GM12878 (cell line): Measurements from ENCODE around the gene PIP5KL1. TPM values are rescaled to one million over a fixed set of nuclear protein-coding genes. Genes with fewer than 3 reads are reported as not detected.
A peak's percentile ranks its signal among the peaks of the same experiment; 100 is the strongest.

Source experiments
- BACH1 ChIP-seq: fragments of 450-650 bp; IDR thresholded peaks from 2 replicates; pipeline ENCODE4 v1.6.1; 2017; ENCODE audit warnings: mild to moderate bottlenecking, borderline replicate concordance
- BHLHE40 ChIP-seq, 2 experiments: fragments of 450-650 bp in 1 of 2; IDR thresholded peaks; 2 replicates each; pipeline ENCODE4 v1.6.1; 2011 to 2017; ENCODE audit warnings: low read depth in 2 of 2, borderline replicate concordance in 1 of 2, improper control_type of control experiment in 1 of 2, low read length in 1 of 2, mild to moderate bottlenecking in 1 of 2
- EED ChIP-seq: sonication (generic); IDR thresholded peaks from 2 replicates; pipeline ENCODE4 v1.6.1; 2016; ENCODE audit warnings: antibody characterized with exemption, low read depth
- EGR1 ChIP-seq, 2 experiments: IDR thresholded peaks; 1 replicate in 1 of 2; 2 replicates in 1 of 2; pipeline ENCODE4 v1.6.1; 2011 to 2012; ENCODE audit warnings: low read depth in 2 of 2, low read length in 2 of 2, borderline replicate concordance in 1 of 2, mild to moderate bottlenecking in 1 of 2, moderate library complexity in 1 of 2
- KAT2A ChIP-seq: conservative IDR thresholded peaks from 2 replicates; pipeline ENCODE4 v1.6.1; 2011; ENCODE audit warnings: low read depth, low read length; ENCODE audit not compliant: control insufficient read depth
- NR2C1 ChIP-seq: fragments of 450-650 bp; IDR thresholded peaks from 2 replicates; pipeline ENCODE4 v1.6.1; 2017; ENCODE audit warnings: antibody characterized with exemption, mild to moderate bottlenecking, moderate library complexity
- POLR2A ChIP-seq: IDR thresholded peaks from 2 replicates; pipeline ENCODE4 v1.6.1; 2011; ENCODE audit warnings: low read depth, mild to moderate bottlenecking, low read length
- POU2F2 ChIP-seq: IDR thresholded peaks from 3 replicates; pipeline ENCODE4 v1.6.1; 2011; ENCODE audit warnings: low read depth, mild to moderate bottlenecking, low read length, borderline replicate concordance
- RUNX3 ChIP-seq: IDR thresholded peaks from 2 replicates; pipeline ENCODE4 v1.6.1; 2012; ENCODE audit warnings: low read length, inconsistent platforms
- SMAD5 ChIP-seq: IDR thresholded peaks from 2 replicates; pipeline ENCODE4 v1.6.1; 2016; ENCODE audit warnings: antibody characterized with exemption, low read depth
- TAF1 ChIP-seq: IDR thresholded peaks from 2 replicates; pipeline ENCODE4 v1.6.1; 2011; ENCODE audit warnings: mild to moderate bottlenecking, low read depth, low read length, borderline replicate concordance
- YY1 ChIP-seq: IDR thresholded peaks from 2 replicates; pipeline ENCODE4 v1.6.1; 2011; ENCODE audit warnings: low read depth, mild to moderate bottlenecking, low read length
- ZNF217 ChIP-seq: fragments of 450-650 bp; IDR thresholded peaks from 2 replicates; pipeline ENCODE4 v1.6.1; 2017; ENCODE audit warnings: antibody characterized with exemption, mild to moderate bottlenecking
- ZNF687 ChIP-seq: fragments of 450-650 bp; IDR thresholded peaks from 2 replicates; pipeline ENCODE4 v1.6.1; 2017; ENCODE audit warnings: mild to moderate bottlenecking, moderate library complexity
- ZZZ3 ChIP-seq: IDR thresholded peaks from 2 replicates; pipeline ENCODE4 v1.6.1; 2011; ENCODE audit warnings: low read depth; ENCODE audit not compliant: control insufficient read depth, insufficient read length
- polyA plus RNA-seq, 11 experiments: library from polyadenylated mRNA; depleted of rRNA in 4 of 11; unstranded in 6 of 11; stranded (reverse) in 5 of 11; fragments of >200 nt; fragmentation: Nextera tagmentation in 4 of 11; fragmentation: Illumina TruSeq in 1 of 11; extraction: Ambion mirVana in 4 of 11; extraction: Trizol in 1 of 11; gene quantifications; 1 replicate in 1 of 11; 2 replicates in 10 of 11; pipeline versions ENCODE4 v1.2.1 to v1.2.3, GENCODE V29; 2011 to 2016; ENCODE audit warnings: inconsistent platforms in 2 of 11, missing spikeins in 2 of 11, low read depth in 1 of 11
- total RNA-seq, 4 experiments: library from RNA; depleted of rRNA in 3 of 4; stranded (reverse); fragments of >200 nt in 3 of 4; fragmentation: Illumina TruSeq in 1 of 4; extraction: Trizol in 1 of 4; gene quantifications; 2 replicates each; pipeline versions ENCODE4 v1.2.1 to v1.2.3, GENCODE V29; 2013 to 2021
- TF ChIP-seq, protein P1 (sequence below): fragments of 450-650 bp; conservative IDR thresholded peaks from 2 replicates; pipeline ENCODE4 v1.6.1; 2017; ENCODE audit warnings: mild to moderate bottlenecking, moderate library complexity
- TF ChIP-seq, protein P2 (sequence below): IDR thresholded peaks from 2 replicates; pipeline ENCODE4 v1.6.1; 2011; ENCODE audit warnings: borderline replicate concordance, low read depth, mild to moderate bottlenecking, moderate library complexity, low read length; ENCODE audit not compliant: insufficient read depth, poor library complexity, severe bottlenecking

The PIP5KL1 gene
- total and polyA plus RNA-seq, 10 of the 15 experiments (the other 5 are each of a cell fraction or from before 2014, with no cell fraction given) = 0.04 to 0.67 (median 0.43) TPM; not detected in 2

- TF ChIP-seq BACH1 = peak; percentile 63; the same call in 1 of the 2 replicates
- peak; percentile 48; the same call in 1 of the 3 replicates for TF ChIP-seq POU2F2
- TF ChIP-seq YY1 = peak; percentile 26; the same call in 1 of the 2 replicates
- no peak for TF ChIP-seq SMAD5
- peak; percentile 76 for TF ChIP-seq NR2C1
- peak; percentile 26; the same call in 1 of the 2 replicates for TF ChIP-seq ZNF687
- TF ChIP-seq ZNF217 = 0 out of 2 replicates have a peak, but pooled peaks have one; percentile 19
- 0 out of 2 replicates have a peak, but pooled peaks have one; percentile 14 for TF ChIP-seq EED
- peak in 1 of 2 experiments; percentile 92; a peak in 2 of 3 replicates for TF ChIP-seq EGR1 (IDR thresholded peaks at IDR 0.05; ENCODE audit: borderline replicate concordance in 1 of 2, low read depth in 2 of 2, low read length in 2 of 2)
- TF ChIP-seq, protein P1, sequence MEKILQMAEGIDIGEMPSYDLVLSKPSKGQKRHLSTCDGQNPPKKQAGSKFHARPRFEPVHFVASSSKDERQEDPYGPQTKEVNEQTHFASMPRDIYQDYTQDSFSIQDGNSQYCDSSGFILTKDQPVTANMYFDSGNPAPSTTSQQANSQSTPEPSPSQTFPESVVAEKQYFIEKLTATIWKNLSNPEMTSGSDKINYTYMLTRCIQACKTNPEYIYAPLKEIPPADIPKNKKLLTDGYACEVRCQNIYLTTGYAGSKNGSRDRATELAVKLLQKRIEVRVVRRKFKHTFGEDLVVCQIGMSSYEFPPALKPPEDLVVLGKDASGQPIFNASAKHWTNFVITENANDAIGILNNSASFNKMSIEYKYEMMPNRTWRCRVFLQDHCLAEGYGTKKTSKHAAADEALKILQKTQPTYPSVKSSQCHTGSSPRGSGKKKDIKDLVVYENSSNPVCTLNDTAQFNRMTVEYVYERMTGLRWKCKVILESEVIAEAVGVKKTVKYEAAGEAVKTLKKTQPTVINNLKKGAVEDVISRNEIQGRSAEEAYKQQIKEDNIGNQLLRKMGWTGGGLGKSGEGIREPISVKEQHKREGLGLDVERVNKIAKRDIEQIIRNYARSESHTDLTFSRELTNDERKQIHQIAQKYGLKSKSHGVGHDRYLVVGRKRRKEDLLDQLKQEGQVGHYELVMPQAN = peak; percentile 30; the same call in 1 of the 2 replicates
- TF ChIP-seq TAF1 = 0 out of 2 replicates have a peak, but pooled peaks have one; percentile 42
- peak; percentile 14; the same call in 1 of the 2 replicates for TF ChIP-seq RUNX3
- TF ChIP-seq, protein P2, sequence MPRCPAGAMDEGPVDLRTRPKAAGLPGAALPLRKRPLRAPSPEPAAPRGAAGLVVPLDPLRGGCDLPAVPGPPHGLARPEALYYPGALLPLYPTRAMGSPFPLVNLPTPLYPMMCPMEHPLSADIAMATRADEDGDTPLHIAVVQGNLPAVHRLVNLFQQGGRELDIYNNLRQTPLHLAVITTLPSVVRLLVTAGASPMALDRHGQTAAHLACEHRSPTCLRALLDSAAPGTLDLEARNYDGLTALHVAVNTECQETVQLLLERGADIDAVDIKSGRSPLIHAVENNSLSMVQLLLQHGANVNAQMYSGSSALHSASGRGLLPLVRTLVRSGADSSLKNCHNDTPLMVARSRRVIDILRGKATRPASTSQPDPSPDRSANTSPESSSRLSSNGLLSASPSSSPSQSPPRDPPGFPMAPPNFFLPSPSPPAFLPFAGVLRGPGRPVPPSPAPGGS = peak; percentile 39
- peak; percentile 55; the same call in 1 of the 2 replicates for TF ChIP-seq POLR2A
- TF ChIP-seq BHLHE40 (IDR thresholded peaks at IDR 0.05; ENCODE audit: borderline replicate concordance in 1 of 2, low read depth in 2 of 2, low read length in 1 of 2) = peak in 1 of 2 experiments; percentile 68; a peak in 3 of 4 replicates
- TF ChIP-seq KAT2A = no peak
- TF ChIP-seq ZZZ3 = no peak
Measured at GRCh38 chr9:127899128-127899943, 31.2 kb downstream of the PIP5KL1 start, which contains the start of gene ST6GALNAC6 (continued).
